Measurements from ENCODE around the gene TMPRSS6.

The TMPRSS6 gene

DNA sequence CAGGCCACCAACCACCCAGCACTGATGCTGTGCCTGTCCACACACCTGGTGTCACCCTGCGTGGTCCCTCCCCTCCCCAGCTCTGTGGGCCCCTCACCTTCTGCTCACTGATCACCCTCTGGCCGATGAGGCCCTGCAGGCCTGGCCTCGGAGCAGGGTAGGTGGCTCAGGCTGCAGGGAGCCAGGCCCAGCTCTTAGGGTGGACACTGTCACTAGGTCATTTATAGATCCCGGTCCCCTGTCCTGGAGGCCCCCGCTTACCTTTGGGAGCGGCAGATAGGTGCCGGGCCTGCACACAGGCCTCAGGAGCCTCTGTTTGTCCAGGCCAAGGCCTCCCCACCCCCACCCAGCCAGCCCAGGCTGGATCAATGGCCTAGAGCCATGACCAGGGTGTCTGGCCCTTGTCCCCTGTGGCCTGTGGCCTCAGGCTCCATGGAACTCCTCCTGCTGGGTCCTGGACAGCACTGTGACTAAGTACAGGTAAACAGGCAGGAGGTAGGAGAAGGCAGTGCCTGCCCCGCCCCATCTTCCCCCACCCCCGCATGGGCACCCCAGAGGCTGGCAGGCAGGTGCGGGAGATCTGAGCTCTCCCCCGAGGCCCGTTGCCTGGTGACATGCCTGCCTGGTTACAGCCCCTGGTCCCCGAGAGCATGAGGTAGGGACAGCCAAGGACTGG lies at the start of gene TMPRSS6:
Gene TMPRSS6 (minus strand): TSS at position 472 of the 676 bp plus-strand sequence. CDS start 6,296 bp downstream, outside the sequence.
- DNase-seq = no peak

GRCh38 chr22:37158963-37159290 lies 49.4 kb upstream of the TMPRSS6 start:
- no peak for DNase-seq

DNA sequence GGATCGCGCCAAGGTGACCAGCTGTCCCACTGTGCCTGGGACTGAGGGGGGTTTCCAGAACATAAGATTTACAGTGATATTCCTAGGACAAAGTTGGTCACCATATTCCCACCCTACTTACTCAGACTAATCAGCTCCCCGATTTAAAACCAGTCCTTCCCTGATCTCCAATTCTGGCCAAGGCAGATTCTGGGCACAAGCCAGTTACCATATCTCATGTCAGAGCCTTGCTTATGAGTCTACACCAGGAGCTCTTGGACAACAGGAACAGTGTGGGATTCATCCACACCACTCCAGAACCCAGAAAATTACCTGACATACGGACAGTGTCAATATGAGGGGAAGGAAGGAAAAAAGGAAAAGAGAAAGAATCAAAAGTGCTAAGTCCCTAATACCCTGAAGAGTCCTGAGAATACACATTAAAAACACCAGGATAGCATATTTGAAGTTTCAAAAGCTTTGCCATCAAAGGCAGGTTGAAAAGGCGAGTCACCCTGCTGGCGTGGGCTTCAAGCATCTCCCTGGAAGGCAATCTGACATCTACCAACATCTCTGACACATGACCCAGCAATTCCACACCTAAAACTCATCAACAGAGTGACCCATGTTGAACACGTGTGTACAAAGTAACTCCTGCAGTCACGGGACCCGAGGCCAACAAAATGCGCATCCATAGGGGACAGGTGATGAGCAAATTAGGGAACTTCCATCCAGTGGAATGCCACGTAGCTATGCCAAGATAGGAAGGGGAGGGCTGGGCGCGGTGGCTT lies 48.2 kb upstream of the TMPRSS6 start:
- DNase-seq = no peak

- no peak for DNase-seq
These were observed 47.3 kb upstream of the TMPRSS6 start for GRCh38 chr22:37156686-37157435.

- no peak for DNase-seq
These were observed 46.5 kb upstream of the TMPRSS6 start for GRCh38 chr22:37155971-37156370.

DNA sequence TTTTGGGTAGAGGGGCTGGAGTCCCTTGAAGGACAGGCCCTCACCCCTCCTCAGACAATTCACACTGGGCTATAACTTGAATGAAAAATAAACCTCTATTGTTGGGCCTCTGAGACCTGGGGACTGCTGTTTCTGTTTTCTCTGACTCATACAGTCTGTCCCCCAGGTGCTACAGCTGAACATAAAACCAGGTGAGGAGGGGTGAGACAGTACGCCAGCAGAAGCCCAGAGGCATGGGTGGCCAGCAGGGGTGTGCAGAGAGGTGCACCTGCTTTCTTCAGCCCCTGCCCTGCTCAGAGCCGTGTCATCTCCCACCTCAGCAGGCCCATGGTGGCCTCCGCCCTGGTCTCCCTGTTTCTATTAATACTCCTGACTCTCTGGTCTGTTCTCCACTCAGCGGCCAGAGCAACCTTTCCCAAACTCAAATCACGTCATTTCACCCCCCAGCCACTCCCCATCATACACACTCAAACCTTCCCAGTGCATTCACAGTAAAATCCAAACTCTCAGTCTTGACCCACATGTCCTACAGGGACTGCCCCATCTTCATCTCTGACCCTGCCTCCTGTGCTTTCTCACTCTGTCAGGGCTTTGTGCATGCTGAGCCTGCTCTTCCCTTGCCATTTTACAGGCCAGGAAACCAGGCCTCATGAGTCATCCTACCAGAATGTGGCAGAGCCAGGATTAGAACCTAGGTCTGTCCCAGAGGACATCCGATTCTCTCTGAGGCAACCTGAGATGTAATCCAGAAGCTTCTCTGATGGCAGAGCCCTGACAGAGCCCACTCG lies 45.6 kb upstream of the TMPRSS6 start:
- no peak for DNase-seq

DNA sequence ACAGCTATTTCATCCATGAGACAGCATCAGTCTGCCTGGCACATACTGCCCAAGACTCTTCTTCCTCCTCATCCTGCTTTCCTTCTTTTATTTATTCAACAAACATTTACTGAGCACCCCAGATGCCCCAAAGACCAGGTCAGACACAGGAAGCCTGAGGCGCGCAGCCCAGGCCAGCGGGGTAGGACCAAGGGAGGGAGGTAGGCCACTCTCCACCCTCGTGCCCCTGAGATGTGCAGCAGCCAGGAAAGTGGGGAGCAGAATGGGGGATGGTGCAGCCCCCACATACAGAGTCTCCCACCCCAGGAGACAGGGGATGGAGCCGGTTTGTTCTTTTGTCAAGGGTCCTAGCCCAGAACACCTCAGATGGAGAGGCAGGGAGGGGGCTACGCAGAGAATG lies 44.4 kb upstream of the TMPRSS6 start:
- no peak for DNase-seq

- DNase-seq = no peak
These were observed 41.9 kb upstream of the TMPRSS6 start for GRCh38 chr22:37151401-37151800.

- no peak for DNase-seq
These were observed 41.2 kb upstream of the TMPRSS6 start for GRCh38 chr22:37150701-37151100.

GRCh38 chr22:37148742-37149665 lies 39.5 kb upstream of the TMPRSS6 start:
- no peak for DNase-seq

- no peak for DNase-seq
These were observed 38.6 kb upstream of the TMPRSS6 start for GRCh38 chr22:37148031-37148651.

- no peak for DNase-seq
These were observed 37.9 kb upstream of the TMPRSS6 start for GRCh38 chr22:37147186-37147990.

DNA sequence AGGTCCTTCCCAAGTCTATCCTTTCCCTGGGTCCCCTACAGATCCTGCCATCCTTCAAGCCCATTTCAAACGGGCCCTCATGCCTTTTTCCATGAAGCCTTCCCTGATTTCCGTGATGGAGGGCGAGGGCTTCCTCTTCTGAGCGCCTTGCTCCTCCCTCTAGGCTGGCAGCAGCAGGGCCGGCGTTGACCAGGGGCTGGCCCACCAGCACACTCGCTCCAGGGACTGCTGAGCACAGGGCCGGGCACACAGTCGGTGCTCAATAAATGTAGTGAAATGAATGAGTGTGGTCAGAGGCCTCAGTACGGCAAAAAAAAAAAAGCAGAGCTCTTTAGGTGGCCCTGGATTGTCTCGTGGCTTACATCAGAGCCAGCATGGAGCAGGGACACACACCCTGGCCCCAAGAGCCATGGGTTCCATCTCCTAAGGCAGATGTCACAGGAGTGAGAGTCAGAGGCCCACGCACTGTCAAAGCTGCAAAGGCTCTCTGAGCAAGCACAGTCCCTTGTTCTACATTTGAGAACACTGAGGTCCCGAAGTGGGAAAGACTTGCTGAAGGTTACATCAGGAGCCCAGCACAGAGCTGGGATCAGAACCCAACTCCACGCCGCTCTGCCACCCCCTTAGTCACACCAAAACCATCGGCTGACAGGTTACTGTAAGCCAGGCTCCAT lies 37.1 kb upstream of the TMPRSS6 start:
- no peak for DNase-seq

GRCh38 chr22:37146051-37146385 lies 36.5 kb upstream of the TMPRSS6 start:
- no peak for DNase-seq

DNA sequence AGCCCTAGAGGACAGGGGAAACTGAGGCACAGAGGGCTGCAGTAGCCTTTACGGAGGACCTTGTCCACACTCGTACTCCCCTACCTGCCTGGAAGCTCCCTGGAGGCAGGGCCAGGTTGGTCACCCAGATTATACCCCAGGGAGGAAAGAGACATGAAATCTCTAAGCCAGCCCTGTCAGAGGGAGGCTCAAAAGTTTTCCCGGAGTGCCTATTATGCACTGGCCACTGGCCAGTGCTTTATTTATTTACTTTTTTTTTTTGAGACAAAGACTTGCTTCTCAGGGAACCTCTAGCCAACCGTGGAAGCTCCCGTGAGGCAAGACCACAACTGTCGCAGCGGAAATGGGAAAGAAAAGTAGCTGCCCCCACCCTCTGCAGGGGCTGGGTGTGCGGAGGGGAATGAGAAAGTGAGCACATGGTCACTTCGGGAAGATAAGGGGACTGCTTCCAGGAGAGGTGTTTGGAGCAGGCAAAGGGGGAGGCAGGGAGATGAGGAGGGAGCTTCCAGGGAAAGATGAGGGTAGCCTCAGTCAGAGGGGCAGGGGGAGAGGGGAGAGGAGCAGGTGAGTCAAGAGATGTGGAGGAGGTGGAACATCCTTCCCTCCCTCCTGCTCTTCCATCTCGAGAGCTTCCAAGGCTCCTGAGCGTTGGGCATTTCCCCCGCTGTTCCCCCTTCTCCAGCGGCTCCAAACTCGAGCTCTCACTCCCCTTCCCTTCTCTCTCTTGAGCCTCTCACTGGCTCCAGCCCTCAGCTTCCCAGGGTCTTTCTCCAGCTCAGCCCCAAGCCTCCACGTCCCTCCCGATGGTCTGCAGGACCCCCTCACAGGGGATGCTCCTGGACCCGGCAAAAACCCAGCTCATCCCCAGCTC lies 35.9 kb upstream of the TMPRSS6 start:
- DNase-seq = no peak

GRCh38 chr22:37144180-37144554 lies 34.7 kb upstream of the TMPRSS6 start:
- no peak for DNase-seq

- no peak for DNase-seq
These were observed 32.5 kb upstream of the TMPRSS6 start for GRCh38 chr22:37141971-37142370.

- no peak for DNase-seq
These were observed 32.0 kb upstream of the TMPRSS6 start for GRCh38 chr22:37141476-37141875.

GRCh38 chr22:37140686-37141323 lies 31.3 kb upstream of the TMPRSS6 start:
- DNase-seq = no peak
